ENCODE results near the gene LILRB5. TPM values are rescaled to one million over a fixed set of nuclear protein-coding genes. Genes with fewer than 3 reads are reported as not detected.
A peak's percentile ranks its signal among the peaks of the same experiment; 100 is the strongest.

LILRB5 gene
- total RNA-seq, 4 donors from 2014 or later = 8.3 to 10.7 (median 9.1) TPM

DNA sequence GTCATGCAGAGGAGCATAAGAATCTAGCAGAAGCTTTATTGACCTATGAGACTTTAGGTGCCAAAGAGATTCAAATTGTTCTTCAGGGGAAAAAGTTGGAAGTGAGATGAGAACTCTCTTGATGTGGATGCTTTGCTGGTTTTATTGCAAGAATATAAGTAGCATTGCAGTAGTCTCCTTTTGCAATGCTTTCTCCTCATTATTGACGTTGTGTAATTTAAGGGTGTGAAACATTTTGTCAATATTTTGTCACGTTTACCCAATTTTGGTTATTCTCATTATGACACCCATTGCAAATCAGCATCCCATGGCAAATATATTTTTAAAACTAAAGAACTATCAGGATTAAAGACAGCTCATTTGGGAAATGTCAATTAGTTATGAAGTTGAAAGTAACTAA is 11.9 kb upstream of the LILRB5 start:
- in situ Hi-C loops (cut with MboI; ENCODE audit: low pct_ligation_motif_present in 1 of 4, low pct_unique_long_range_greater_than_20kb in 1 of 4, low sequenced_read_pairs in 3 of 4) (no loop called here), intact Hi-C loops (cut with DNase I; ENCODE audit: low total_unique reads) (no loop called here)
- WGBS, 2 donors (ENCODE audit: low coverage in 1 of 2) = 41 to 71% methylated on average over 2 of the region's 2 CpGs

DNA sequence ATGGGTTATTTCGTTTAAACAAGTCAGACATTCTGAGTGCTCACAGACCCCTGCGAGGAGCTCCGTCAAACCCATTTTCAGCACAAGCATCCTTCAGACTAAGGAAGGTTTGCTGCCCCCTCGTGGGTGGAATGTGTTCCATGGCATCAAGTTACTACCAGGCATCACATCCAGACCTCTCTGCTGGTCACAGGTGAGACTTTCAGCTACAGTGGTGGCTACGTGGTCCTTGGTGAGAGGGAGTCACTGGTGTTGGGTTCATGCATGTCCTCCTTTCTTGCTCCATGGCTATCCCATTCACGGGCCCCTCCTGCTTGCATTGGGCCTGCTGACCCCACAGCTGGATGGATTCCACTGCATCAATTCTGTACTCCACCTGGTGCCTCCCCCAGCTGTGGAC is 9.1 kb upstream of the LILRB5 start:
- H3K4me3 ChIP-seq = no peak overlapping the region
- no peak overlapping the region for H3K27ac ChIP-seq
- H3K9me3 ChIP-seq = no peaks in the 10 kb centered on the region
- H3K27me3 ChIP-seq = peaks cover 5% of the 10 kb centered on the region
- H3K36me3 ChIP-seq = no peaks in the 10 kb centered on the region
- peak; percentile 79 for DNase-seq
- intact Hi-C loops (cut with DNase I; ENCODE audit: low total_unique reads) = no loop called here
- in situ Hi-C loops (cut with MboI; ENCODE audit: low pct_ligation_motif_present in 1 of 4, low pct_unique_long_range_greater_than_20kb in 1 of 4, low sequenced_read_pairs in 3 of 4) = no loop called here
- H3K4me1 ChIP-seq = no peaks in the 10 kb centered on the region
- 3% methylated on average over 6 of the region's 6 CpGs; no CpG with 5 or more reads in 1 of the 2 donors for WGBS, 2 donors (ENCODE audit: low coverage in 1 of 2)
- TF ChIP-seq, protein P1, sequence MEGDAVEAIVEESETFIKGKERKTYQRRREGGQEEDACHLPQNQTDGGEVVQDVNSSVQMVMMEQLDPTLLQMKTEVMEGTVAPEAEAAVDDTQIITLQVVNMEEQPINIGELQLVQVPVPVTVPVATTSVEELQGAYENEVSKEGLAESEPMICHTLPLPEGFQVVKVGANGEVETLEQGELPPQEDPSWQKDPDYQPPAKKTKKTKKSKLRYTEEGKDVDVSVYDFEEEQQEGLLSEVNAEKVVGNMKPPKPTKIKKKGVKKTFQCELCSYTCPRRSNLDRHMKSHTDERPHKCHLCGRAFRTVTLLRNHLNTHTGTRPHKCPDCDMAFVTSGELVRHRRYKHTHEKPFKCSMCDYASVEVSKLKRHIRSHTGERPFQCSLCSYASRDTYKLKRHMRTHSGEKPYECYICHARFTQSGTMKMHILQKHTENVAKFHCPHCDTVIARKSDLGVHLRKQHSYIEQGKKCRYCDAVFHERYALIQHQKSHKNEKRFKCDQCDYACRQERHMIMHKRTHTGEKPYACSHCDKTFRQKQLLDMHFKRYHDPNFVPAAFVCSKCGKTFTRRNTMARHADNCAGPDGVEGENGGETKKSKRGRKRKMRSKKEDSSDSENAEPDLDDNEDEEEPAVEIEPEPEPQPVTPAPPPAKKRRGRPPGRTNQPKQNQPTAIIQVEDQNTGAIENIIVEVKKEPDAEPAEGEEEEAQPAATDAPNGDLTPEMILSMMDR (IDR thresholded peaks at IDR 0.05) = peak; percentile 57 to 72 (median 63)
- TF ChIP-seq EP300 (IDR thresholded peaks at IDR 0.05; ENCODE audit: low read depth) (no peak), POLR2A (IDR thresholded peaks at IDR 0.05) (no peak), POLR2AphosphoS5 (IDR thresholded peaks at IDR 0.05) (no peak)

More for the DNA sequence above, 11.9 kb upstream of the LILRB5 start:
- Histone ChIP-seq H3K27ac (no peak overlapping the region), H3K36me3 (no peaks in the 10 kb centered on the region), H3K9me3 (no peaks in the 10 kb centered on the region), H3K4me3 (no peak overlapping the region), H3K4me1 (no peaks in the 10 kb centered on the region), H3K27me3 (peaks cover 5% of the 10 kb centered on the region)
- no peak for DNase-seq
- TF ChIP-seq, protein P1 (IDR thresholded peaks at IDR 0.05) = no peak
- TF ChIP-seq POLR2AphosphoS5 (IDR thresholded peaks at IDR 0.05) (no peak), EP300 (IDR thresholded peaks at IDR 0.05; ENCODE audit: low read depth) (no peak), POLR2A (IDR thresholded peaks at IDR 0.05) (no peak)

DNA sequence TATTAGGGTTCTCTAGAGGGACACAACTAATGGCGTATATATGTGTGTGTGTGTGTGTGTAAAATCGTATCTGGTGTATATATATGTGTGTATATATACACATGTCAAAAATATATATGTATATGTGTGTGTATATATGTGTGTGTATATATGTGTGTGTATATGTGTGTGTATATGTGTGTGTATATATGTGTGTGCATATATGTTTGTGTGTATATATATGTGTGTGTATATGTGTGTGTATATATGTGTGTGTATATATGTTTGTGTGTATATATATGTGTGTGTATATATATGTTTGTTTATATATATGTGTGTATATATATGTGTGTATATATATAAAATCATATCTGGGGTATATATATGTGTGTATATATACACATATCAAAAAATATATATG is 5.4 kb upstream of the LILRB5 start:
- in situ Hi-C loops (cut with MboI; ENCODE audit: low pct_ligation_motif_present in 1 of 4, low pct_unique_long_range_greater_than_20kb in 1 of 4, low sequenced_read_pairs in 3 of 4) = no loop called here
- H3K4me3 ChIP-seq = no peak overlapping the region
- H3K27me3 ChIP-seq = no peaks in the 10 kb centered on the region
- H3K4me1 ChIP-seq = no peaks in the 10 kb centered on the region
- no peaks in the 10 kb centered on the region for H3K9me3 ChIP-seq
- WGBS, 2 donors (ENCODE audit: low coverage in 1 of 2) = 44 to 84% methylated on average over 1 to 2 of the region's 2 CpGs
- no peak for DNase-seq
- intact Hi-C loops (cut with DNase I; ENCODE audit: low total_unique reads) = no loop called here
- no peaks in the 10 kb centered on the region for H3K36me3 ChIP-seq
- no peak overlapping the region for H3K27ac ChIP-seq
- TF ChIP-seq, protein P1 (IDR thresholded peaks at IDR 0.05) = no peak

DNA sequence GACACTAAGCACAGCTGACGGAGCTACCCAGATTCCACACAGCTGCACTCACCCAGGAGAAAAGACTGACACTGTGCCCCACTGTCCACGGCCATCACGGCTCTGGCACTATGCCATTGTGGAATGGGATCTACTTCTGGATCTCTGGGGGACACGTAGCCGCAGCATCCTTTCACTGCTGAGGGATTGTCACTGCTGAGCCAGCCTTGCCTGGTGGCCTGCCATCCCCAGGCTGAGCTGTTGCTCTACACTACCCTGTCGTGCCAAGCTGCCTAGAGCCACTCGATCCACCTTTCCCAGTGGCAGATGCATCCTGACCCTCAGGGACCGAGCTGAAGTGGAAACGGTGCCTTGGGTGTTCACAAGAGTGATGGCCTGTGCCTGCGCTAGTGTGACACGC is 5.0 kb upstream of the LILRB5 start:
- in situ Hi-C loops (cut with MboI; ENCODE audit: low pct_ligation_motif_present in 1 of 4, low pct_unique_long_range_greater_than_20kb in 1 of 4, low sequenced_read_pairs in 3 of 4) = no loop called here
- Histone ChIP-seq H3K9me3 (no peaks in the 10 kb centered on the region), H3K36me3 (no peaks in the 10 kb centered on the region), H3K4me1 (no peaks in the 10 kb centered on the region), H3K27me3 (no peaks in the 10 kb centered on the region), H3K4me3 (no peak overlapping the region), H3K27ac (no peak overlapping the region)
- no peak for DNase-seq
- WGBS, 2 donors (ENCODE audit: low coverage in 1 of 2) = 76% methylated on average over 11 of the region's 11 CpGs; no CpG with 5 or more reads in 1 of the 2 donors
- no peak for TF ChIP-seq EP300 (IDR thresholded peaks at IDR 0.05; ENCODE audit: low read depth)
- no peak for TF ChIP-seq POLR2AphosphoS5 (IDR thresholded peaks at IDR 0.05)
- TF ChIP-seq POLR2A (IDR thresholded peaks at IDR 0.05) = no peak
- TF ChIP-seq, protein P1 (IDR thresholded peaks at IDR 0.05) = no peak
- intact Hi-C loops (cut with DNase I; ENCODE audit: low total_unique reads) = no loop called here

Data from transverse colon (tissue), 4 donors.